HG02973 (cell line): ENCODE measurements around the gene EDEM1.
A peak's percentile ranks its signal among the peaks of the same experiment; 100 is the strongest.
"Not testable (repeated sequence)": the region's sequence is repeated elsewhere in the genome, so short reads cannot be mapped to it uniquely, and the experiment has no call there.

ENCODE experiments used
- ATAC-seq: cut with Tn5 transposase; IDR thresholded peaks from one replicate; pipeline ENCODE4 v1.9.1; 2021; ENCODE audit warnings: moderate library complexity; ENCODE audit not compliant: unreplicated experiment

The EDEM1 gene

GRCh38 chr3:5170975-5171374 is 16.5 kb upstream of the EDEM1 start:
- ATAC-seq, result no peak

- ATAC-seq, result no peak
These were observed 15.5 kb upstream of the EDEM1 start for GRCh38 chr3:5172018-5172417.

GRCh38 chr3:5179036-5179435 is 8.5 kb upstream of the EDEM1 start:
- ATAC-seq, result not testable (repeated sequence)

GRCh38 chr3:5181469-5182141 is 5.9 kb upstream of the EDEM1 start:
- peak; percentile 57 for ATAC-seq

- ATAC-seq, result not testable (repeated sequence)
These were observed 3.8 kb upstream of the EDEM1 start for GRCh38 chr3:5183714-5184113.

GRCh38 chr3:5184499-5184898 is 3.0 kb upstream of the EDEM1 start:
- no peak for ATAC-seq

- no peak for ATAC-seq
These were observed 2.3 kb upstream of the EDEM1 start for GRCh38 chr3:5185093-5185673.

GRCh38 chr3:5186089-5186857 is 1.2 kb upstream of the EDEM1 start:
- ATAC-seq, result peak; percentile 16

GRCh38 chr3:5186858-5187155 is 700 bp upstream of the EDEM1 start:
- no peak for ATAC-seq

GRCh38 chr3:5187920-5188418 is 462 bp downstream of the EDEM1 start:
- peak; percentile 8 for ATAC-seq

- no peak for ATAC-seq
These were observed 1.1 kb downstream of the EDEM1 start for GRCh38 chr3:5188419-5189221.

- no peak for ATAC-seq
These were observed 2.8 kb downstream of the EDEM1 start for GRCh38 chr3:5190147-5190791.

GRCh38 chr3:5191555-5192304 is 4.2 kb downstream of the EDEM1 start:
- ATAC-seq, result no peak

- ATAC-seq, result no peak
These were observed 5.3 kb downstream of the EDEM1 start for GRCh38 chr3:5192571-5193365.

- ATAC-seq, result no peak
These were observed 6.8 kb downstream of the EDEM1 start for GRCh38 chr3:5194341-5194740.

GRCh38 chr3:5194801-5195509 is 7.4 kb downstream of the EDEM1 start:
- peak; percentile 38 for ATAC-seq

GRCh38 chr3:5195605-5196004 is 8.1 kb downstream of the EDEM1 start:
- ATAC-seq, result no peak

- no peak for ATAC-seq
These were observed 9.5 kb downstream of the EDEM1 start for GRCh38 chr3:5197022-5197421.
